Heart left ventricle (tissue), 13 donors: ENCODE results near the gene PLA2G2F.

Experiments used
- CTCF ChIP-seq, 12 donors: fragments of 200-600 bp; sonication (generic) in 4 of 12; IDR thresholded peaks; one replicate each; pipeline versions ENCODE4 v1.5.0 to v1.8.0; 2018 to 2022; ENCODE audit warnings: antibody characterized with exemption in 12 of 12, mild to moderate bottlenecking in 5 of 12
- POLR2A ChIP-seq, 2 donors: fragments of 450-650 bp; IDR thresholded peaks; one replicate each; pipeline ENCODE4 v1.6.1; 2017; ENCODE audit warnings: antibody characterized with exemption in 2 of 2, mild to moderate bottlenecking in 2 of 2, moderate library complexity in 2 of 2
- donor health status: ischemic (EF 13 %, LVEDD 7.1; RV severe dilation, severe dysfunction).
- donor health status: DM: no; HTN: yes; CAD: no.
- donor health status: DM: no; HTN: no; CAD: no.
- donor health status: ischemic (EF 25% LVEDD 6.9; RV normal size, moderate dysfunction).
- donor health status: ischemic (EF 25% LVEDD 5.7; RV mildly dilated, moderate dysfunction).
- donor health status: ischemic (EF 35%, LVEDD 5.7; RV mildly dilated, moderate dysfunction).
- donor health status: nonischemic (EF 11% LVEDD 7.7; RV severe dilation, severe dysfunction).
- donor health status: DM: yes; HTN: yes; CAD: no.
- donor health status: PGD.
- donor health status: ischemic (EF 29% LVEDD 5.4; RV normal size, mild dysfunction).
- donor health status: nonischemic (EF 23%, LVEDD 6.1; RV moderate dilation, normal function).

- TF ChIP-seq CTCF (IDR thresholded peaks at IDR 0.05): no peak
- TF ChIP-seq POLR2A (IDR thresholded peaks at IDR 0.05): no peak
Measured at GRCh38 chr1:20112279-20113000, 26.7 kb upstream of the PLA2G2F start.
